GM19467 (cell line): Measurements from ENCODE around the gene CEP72.
"Not testable (repeated sequence)": the region's sequence is repeated elsewhere in the genome, so short reads cannot be mapped to it uniquely, and the experiment has no call there.

ENCODE experiments used
- ATAC-seq: cut with Tn5 transposase; IDR thresholded peaks from one replicate; pipeline ENCODE4 v1.9.1; 2021; ENCODE audit warnings: mild to moderate bottlenecking, moderate library complexity; ENCODE audit not compliant: unreplicated experiment

The CEP72 gene

GRCh38 chr5:595285-595875 lies 16.8 kb upstream of the CEP72 start:
- ATAC-seq, result no peak

DNA sequence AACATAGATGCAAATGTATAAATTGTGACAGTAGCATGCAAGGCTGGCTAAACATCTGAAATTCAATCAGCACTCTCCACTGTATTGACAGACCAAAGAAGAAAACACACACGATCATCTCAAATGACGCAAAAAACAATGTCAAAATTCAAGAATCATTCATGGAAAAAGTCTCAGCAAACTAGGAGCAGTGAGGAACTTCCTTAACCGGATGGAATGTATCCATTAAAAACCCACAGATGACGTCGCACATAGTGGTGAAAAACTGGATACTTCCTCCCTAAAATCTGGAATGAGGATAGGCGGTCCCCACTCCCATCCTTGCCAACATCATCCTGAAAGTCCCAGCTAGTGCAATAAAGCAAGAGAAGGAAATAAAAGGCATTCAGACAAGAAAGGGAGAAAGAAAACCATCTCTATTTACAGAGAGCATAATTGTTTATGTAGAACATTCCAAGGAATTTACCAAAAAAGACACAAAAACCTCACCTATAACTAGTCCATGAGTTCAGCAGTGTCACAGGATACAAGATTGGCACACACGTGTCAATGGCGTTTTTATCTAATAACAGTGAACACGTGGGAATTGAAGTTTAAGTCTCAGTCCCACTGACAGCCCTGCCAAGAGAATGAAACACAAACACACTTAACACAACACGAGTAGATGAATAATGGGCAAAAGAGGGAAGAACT lies 14.1 kb upstream of the CEP72 start:
- no peak for ATAC-seq

GRCh38 chr5:598564-598890 lies 13.6 kb upstream of the CEP72 start:
- no peak for ATAC-seq

GRCh38 chr5:600886-601541 lies 11.1 kb upstream of the CEP72 start:
- no peak for ATAC-seq

GRCh38 chr5:601771-602465 lies 10.2 kb upstream of the CEP72 start:
- ATAC-seq, result no peak

DNA sequence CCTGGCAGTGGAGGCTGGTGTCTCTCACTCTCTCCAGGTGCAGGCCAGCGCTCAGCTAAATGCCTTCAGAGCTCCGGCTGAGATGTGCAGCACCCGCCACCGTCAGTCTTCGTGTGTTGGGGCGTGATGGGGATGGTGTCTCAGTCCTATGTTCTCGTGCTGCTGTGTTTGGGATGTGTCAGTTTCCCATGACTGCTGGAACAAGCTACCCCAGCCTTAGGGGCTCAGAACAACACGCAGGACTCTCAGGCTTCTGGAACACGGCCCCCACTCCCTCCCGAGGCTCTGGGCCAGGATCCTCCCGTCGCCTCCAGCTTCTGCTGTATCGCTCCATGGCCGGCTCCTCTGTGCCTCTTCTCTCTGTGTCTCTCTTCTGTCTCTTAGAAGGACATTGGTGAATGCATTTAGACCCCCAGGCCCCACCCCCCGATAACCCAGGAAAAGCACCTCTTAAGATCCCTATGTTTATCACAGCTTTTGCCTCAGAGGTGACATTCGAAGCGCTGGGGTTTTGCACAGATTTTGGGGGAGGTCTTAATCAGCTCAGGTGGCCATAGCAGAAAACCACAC lies 9.6 kb upstream of the CEP72 start:
- ATAC-seq, result no peak

- ATAC-seq, result no peak
Observed at GRCh38 chr5:603081-603998, 8.8 kb upstream of the CEP72 start.

- ATAC-seq, result no peak
Observed at GRCh38 chr5:604391-604831, 7.7 kb upstream of the CEP72 start.

DNA sequence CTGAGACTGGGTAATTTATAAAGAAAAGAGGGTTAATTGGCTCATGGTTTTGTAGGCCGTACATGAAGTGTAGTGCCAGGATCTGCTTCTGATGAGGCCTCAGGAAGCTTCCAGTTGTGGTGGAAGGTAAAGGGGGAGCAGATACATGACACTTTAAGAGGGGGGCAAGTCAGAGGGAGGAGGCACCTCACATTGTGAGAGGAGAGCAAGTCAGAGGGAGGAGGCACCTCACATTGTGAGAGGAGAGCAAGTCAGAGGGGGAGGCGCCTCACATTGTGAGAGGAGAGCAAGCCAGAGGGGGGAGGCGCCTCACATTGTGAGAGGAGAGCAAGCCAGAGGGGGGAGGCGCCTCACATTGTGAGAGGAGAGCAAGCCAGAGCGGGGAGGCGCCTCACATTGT lies 7.0 kb upstream of the CEP72 start:
- ATAC-seq, result not testable (repeated sequence)

- no peak for ATAC-seq
Observed at GRCh38 chr5:606061-606460, 6.1 kb upstream of the CEP72 start.

GRCh38 chr5:606526-607399 lies 5.4 kb upstream of the CEP72 start:
- ATAC-seq, result no peak

DNA sequence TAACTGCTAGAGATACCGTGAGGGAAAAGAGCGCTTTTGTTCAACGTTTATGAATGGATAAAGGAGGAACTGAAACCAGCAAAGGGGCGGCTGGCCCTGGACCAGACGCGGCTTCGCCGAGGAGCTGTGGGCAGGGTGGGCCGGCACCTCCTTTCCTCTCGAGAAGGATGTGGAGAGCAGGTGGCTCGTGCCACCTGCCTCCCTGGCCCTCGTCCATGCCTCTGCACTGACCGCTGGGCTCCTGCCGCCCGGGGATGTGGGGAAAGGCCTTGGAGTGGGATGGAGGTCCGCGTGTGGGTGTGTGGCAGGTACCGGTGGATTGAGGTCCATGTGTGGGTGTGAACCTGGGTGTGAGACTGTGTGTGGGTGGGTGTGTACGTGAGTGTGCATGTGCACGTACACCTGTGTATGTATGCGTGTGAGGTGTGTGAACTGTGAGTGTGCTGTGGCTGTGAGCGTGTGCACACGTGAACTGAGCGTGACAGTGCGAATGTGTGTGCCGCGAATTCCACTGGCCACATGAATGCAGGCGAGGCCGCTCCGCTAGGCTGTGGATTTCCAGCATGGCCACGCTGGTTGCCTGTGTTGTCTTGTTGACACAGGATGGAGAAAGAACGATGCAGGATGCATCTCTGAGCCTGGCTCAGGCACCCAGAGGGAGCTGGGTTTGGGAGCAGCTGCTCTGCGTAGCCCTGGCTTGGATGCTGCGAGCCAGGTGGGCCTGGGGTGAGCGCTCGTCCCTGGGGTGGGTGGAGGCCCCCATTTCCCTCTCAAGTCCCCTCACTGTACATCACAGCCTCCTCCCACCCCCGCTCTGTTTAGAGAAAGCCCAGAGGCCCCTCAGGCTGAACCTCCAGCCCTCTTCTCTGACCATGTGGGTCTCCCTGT lies 4.4 kb upstream of the CEP72 start:
- ATAC-seq, result no peak

DNA sequence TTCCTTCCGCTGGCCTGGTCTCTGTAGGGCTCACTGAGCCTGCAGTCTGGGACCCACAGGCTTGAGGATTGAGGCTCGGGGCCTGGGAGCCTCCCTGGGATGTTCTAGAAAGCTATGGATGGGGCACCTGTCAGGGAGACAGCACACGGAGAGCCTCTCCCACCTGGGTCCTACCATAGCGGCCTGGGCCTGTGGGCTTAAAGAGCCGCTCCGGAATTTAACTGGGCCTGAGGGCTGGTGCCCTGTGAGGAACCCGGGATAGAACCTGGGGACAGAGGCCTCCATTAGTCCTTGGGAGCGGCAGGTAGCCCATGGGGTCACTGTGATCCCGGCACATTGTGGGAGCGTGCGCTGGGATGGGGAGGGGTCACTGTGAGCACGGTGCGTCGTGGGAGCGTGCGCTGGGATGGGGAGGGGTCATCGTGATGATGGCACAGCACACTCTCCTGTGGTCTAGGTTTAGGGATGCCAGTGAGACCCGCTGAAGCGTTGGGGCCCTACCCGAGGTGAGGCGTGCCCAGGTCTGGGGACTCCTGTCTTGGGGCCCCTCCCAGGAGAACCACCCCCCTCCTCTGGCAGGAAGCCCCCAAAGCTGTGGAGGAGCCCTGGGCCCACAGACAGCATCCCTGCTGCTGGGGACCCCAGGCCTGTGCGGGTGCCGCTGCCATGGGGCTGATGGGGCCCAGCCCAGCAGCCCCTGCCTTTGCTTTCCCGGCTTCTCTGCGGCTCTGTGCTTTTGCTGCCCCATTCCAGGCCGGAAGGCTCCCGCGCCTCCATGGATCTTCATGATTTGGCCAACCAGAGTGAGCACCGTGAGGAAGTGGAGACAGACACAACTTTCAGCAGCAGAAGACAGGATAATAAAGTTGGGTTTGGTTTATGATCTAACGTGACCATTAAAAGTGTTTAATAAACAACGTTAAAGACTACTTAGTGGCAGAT lies 3.4 kb upstream of the CEP72 start:
- ATAC-seq, result no peak

DNA sequence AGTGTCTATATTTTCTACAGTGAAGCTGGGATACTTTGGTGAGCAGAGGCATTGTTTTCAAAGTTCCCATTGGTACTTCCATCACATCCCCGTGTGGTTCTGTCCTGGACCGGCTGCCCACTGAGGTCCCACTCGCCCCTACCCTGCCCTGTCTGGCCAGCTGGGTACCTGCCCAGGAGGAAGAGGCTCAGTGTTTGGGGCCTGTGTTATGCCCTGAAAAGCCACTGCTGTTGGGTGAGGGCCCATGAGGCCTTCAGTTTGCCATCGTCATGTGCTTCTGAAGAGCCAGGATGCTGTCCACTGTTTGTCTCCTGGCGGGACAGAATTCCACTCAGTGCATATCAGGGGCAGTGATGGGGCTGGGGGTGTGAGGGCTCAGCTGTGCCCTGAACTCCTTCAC lies 2.6 kb upstream of the CEP72 start:
- no peak for ATAC-seq

DNA sequence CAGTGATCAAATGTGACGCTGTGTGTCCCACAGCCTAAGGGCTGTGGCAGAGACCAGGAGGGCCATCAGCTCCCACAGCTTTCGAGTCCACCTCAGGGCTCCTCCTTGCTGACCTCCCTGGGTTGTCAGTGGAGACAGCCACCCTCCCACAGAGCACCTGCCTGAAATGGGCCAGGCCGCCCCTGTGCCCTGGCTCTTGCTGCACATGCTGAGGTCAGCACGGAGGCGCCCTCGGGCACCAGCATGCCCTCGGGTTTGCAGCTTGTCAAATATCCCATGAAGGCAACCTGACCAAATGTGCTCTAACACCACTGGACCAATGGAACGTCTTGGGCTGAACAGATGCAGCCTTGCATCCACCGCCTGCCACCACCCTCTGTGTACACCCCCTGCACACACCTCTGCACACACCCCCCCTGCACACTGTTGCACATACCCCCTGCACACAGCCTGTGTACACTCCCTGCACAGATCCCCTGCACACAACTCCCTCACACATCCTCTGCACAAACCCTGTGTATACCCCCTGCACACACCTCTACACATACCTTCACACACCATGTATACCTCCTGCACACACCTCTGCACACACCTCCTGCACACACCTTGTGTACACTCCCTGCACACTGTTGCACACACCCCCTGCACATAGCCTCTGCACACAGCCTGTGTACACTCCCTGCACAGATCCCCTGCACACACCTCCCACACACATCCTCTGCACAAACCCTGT lies 2.0 kb upstream of the CEP72 start:
- no peak for ATAC-seq
